B cell (primary cell): ENCODE data around the gene ARAP1. TPM values are rescaled to one million over a fixed set of nuclear protein-coding genes. Genes with fewer than 3 reads are reported as not detected.

Source experiments
- polyA plus RNA-seq: library from polyadenylated mRNA; depleted of rRNA; stranded (reverse); fragments of >200 nt; gene quantifications from 2 replicates; pipeline ENCODE4 v1.2.3, GENCODE V29; 2012
- small RNA-seq: library from RNA; depleted of rRNA; stranded (forward); fragments of <200 nt; gene quantifications from one replicate; pipeline ENCODE3, GENCODE V24; 2012; ENCODE audit warnings: low replicate concordance, low read depth; ENCODE audit not compliant: insufficient read length
- total RNA-seq, 2 donors: library from RNA; stranded (reverse); fragments of 120-200 nt in 1 of 2; gene quantifications; 1 replicate in 1 of 2; 2 replicates in 1 of 2; pipeline versions ENCODE4 v1.2.3 to v1.2.4, GENCODE V29; 2013 to 2022

The ARAP1 gene
- total and polyA plus RNA-seq, 2 donors (not counting 1 experiment from before 2014, with no cell fraction given): 143 to 242 TPM

Small RNAs within 50 kb of the gene (small RNA-seq; reads per million reads assigned to genes)
- gene MIR4692: not detected
- gene RF00019: not detected

Other genes starting within 250 kb of the ARAP1 start
- 1.9 and 2.9 TPM in 2 replicates for gene PDE2A, start 78.0 kb downstream of the ARAP1 start, total RNA-seq
- 0.88 and 1.9 TPM in 2 replicates for gene PDE2A, start 78.0 kb downstream of the ARAP1 start, polyA plus RNA-seq
- 29.4 and 39.2 TPM in 2 replicates for gene STARD10, start 41.6 kb upstream of the ARAP1 start, total RNA-seq
- 37.5 and 47.8 TPM in 2 replicates for gene STARD10, start 41.6 kb upstream of the ARAP1 start, polyA plus RNA-seq
- gene ATG16L2, start 62.0 kb upstream of the ARAP1 start, total RNA-seq: 212 and 228 TPM in 2 replicates
- gene ATG16L2, start 62.0 kb upstream of the ARAP1 start, polyA plus RNA-seq: 350 and 378 TPM in 2 replicates